ENCODE data around the gene CLDN18. TPM values are rescaled to one million over a fixed set of nuclear protein-coding genes. Genes with fewer than 3 reads are reported as not detected.

The CLDN18 gene
- total RNA-seq, 1 donor from 2014 or later: not detected

DNA sequence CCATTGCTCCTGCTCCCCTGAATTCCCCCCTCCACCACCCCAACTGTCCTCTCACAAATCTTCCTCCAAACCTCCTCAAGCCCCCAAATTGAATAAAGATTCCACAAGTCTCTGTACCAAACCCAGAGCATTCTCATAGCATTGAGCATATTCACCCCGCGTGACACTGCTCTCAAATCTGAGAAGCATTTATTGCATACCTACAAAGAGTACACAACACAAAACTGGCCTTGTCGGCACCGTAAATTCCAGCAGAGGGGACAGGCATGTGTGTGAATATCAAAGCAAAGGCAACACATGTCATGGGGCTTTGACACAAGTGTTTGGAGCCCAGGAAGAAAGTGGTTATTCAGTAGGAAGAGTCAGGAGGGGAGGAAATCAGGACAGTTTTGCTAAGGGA lies 2.6 kb downstream of the CLDN18 start:
- no peak overlapping the region for H3K4me3 ChIP-seq (ENCODE audit: low read depth, low read length)
- H3K36me3 ChIP-seq (ENCODE audit: control insufficient read depth, insufficient read depth, low read length): no peaks in the 10 kb centered on the region
- DNase-seq (ENCODE audit: low read depth): no peak
- no peaks in the 10 kb centered on the region for H3K27me3 ChIP-seq (ENCODE audit: control insufficient read depth, insufficient read depth, low read length)
- no peak for TF ChIP-seq CTCF (IDR thresholded peaks at IDR 0.05; ENCODE audit: insufficient read depth, low read length, poor library complexity, severe bottlenecking)

DNA sequence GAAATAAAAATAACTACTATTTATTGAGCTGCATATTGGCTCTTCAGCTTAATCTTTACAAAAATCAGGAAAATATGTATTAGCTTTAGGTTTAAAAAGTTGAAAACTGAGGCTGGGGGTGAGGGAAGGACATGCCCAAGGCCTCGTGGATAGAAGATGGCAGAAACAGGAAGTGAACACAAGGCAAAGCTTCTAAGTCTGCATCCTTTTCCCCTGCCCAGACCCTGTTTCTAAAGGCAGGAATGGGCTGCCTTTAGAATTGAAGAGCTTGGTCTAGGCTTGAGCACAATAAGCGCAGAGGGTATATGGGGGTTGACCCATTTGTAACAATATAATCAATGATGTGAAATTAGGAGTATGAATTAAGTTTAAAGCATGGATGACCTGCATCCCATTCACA lies 6.1 kb downstream of the CLDN18 start:
- Histone ChIP-seq H3K4me3 (ENCODE audit: low read depth, low read length) (no peak overlapping the region), H3K27me3 (ENCODE audit: control insufficient read depth, insufficient read depth, low read length) (no peaks in the 10 kb centered on the region), H3K36me3 (ENCODE audit: control insufficient read depth, insufficient read depth, low read length) (no peaks in the 10 kb centered on the region)
- TF ChIP-seq CTCF (IDR thresholded peaks at IDR 0.05; ENCODE audit: insufficient read depth, low read length, poor library complexity, severe bottlenecking): no peak
- no peak for DNase-seq (ENCODE audit: low read depth)

- no peaks in the 10 kb centered on the region for H3K27me3 ChIP-seq (ENCODE audit: control insufficient read depth, insufficient read depth, low read length)
- no peak for DNase-seq (ENCODE audit: low read depth)
- H3K36me3 ChIP-seq (ENCODE audit: control insufficient read depth, insufficient read depth, low read length): no peaks in the 10 kb centered on the region
- H3K4me3 ChIP-seq (ENCODE audit: low read depth, low read length): no peak overlapping the region
- no peak for TF ChIP-seq CTCF (IDR thresholded peaks at IDR 0.05; ENCODE audit: insufficient read depth, low read length, poor library complexity, severe bottlenecking)
These were observed 9.5 kb downstream of the CLDN18 start for GRCh38 chr3:138019281-138020069.

- no peak overlapping the region for H3K4me3 ChIP-seq (ENCODE audit: low read depth, low read length)
- no peak for DNase-seq (ENCODE audit: low read depth)
- H3K27me3 ChIP-seq (ENCODE audit: control insufficient read depth, insufficient read depth, low read length): no peaks in the 10 kb centered on the region
- TF ChIP-seq CTCF (IDR thresholded peaks at IDR 0.05; ENCODE audit: insufficient read depth, low read length, poor library complexity, severe bottlenecking): no peak
- H3K36me3 ChIP-seq (ENCODE audit: control insufficient read depth, insufficient read depth, low read length): no peaks in the 10 kb centered on the region
These were observed 13.8 kb downstream of the CLDN18 start for GRCh38 chr3:138023754-138024153.

- H3K36me3 ChIP-seq (ENCODE audit: control insufficient read depth, insufficient read depth, low read length): no peaks in the 10 kb centered on the region
- DNase-seq (ENCODE audit: low read depth): no peak
These were observed 15.6 kb downstream of the CLDN18 start for GRCh38 chr3:138025553-138025952.

More at GRCh38 chr3:138025553-138025952, 15.6 kb downstream of the CLDN18 start:
- no peak for TF ChIP-seq CTCF (IDR thresholded peaks at IDR 0.05; ENCODE audit: insufficient read depth, low read length, poor library complexity, severe bottlenecking)
- Histone ChIP-seq H3K27me3 (ENCODE audit: control insufficient read depth, insufficient read depth, low read length) (no peaks in the 10 kb centered on the region), H3K4me3 (ENCODE audit: low read depth, low read length) (no peak overlapping the region)

All from kidney epithelial cell (primary cell).